ENCODE results near the gene NPR1. TPM values are rescaled to one million over a fixed set of nuclear protein-coding genes. Genes with fewer than 3 reads are reported as not detected.
"Not testable (repeated sequence)": the region's sequence is repeated elsewhere in the genome, so short reads cannot be mapped to it uniquely, and the experiment has no call there.

Gene NPR1
- total and polyA plus RNA-seq, 2 experiments from 2014 or later, result 0.19 TPM; not detected in 1

DNA sequence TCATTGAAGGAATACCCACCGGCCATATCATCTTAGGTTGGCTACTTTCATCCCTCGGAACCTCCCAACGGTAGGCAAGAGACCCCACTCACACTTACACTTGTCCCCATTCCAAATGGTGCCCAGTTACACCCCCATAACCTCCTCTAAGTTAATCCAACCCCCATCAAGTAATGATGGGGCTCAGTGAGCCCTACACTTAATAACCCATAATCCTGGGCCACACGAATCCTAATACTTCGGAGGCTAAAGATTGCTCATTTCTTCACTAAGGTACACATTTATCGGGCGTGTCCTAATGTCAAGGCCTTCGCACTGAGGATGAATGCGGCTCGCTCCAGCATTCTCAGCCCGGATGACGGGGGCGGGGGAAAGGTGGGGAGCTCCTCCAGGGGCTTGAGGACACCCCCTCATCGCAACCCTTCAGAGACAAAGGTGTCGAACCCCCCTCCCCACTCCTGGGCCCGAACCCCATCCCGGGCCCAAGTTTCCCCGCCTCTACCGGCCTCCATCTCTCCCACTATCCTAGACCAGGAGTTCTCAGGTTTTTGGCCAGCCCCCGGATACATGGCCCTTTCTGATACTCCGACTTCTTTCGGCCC lies 8.1 kb upstream of the NPR1 start:
- peak overlapping the region; percentile 97 for H3K9ac ChIP-seq
- TF ChIP-seq EZH2 (IDR thresholded peaks at IDR 0.05; ENCODE audit: insufficient read depth, poor library complexity, severe bottlenecking) (no peak), EZH2phosphoT487 (IDR thresholded peaks at IDR 0.05; ENCODE audit: insufficient read depth, low read depth) (no peak)
- H2AFZ ChIP-seq, result peak overlapping the region; percentile 73
- peaks cover 45% of the 10 kb centered on the region for H3K36me3 ChIP-seq (ENCODE audit: low read depth)
- peaks cover 9% of the 10 kb centered on the region for H3K4me1 ChIP-seq (ENCODE audit: insufficient read depth)
- H3K4me3 ChIP-seq, result peak overlapping the region; percentile 97
- H3K9me3 ChIP-seq (ENCODE audit: low read depth), result no peaks in the 10 kb centered on the region
- peaks cover 56% of the 10 kb centered on the region for H3F3A ChIP-seq (ENCODE audit: insufficient read depth)
- H3K79me2 ChIP-seq (ENCODE audit: insufficient read depth), result peaks cover 55% of the 10 kb centered on the region
- peak; percentile 45 for DNase-seq
- H3K4me2 ChIP-seq (ENCODE audit: unreplicated experiment), result peak overlapping the region; percentile 95
- peak overlapping the region; percentile 68 for H3K27ac ChIP-seq
- in situ Hi-C loops (cut with MboI), result no loop called here
- H4K20me1 ChIP-seq (ENCODE audit: insufficient read depth), result no peaks in the 10 kb centered on the region
- WGBS, 2 experiments (ENCODE audit: low coverage in 1 of 2, low lambda C conversion rate in 2 of 2, missing lambda C conversion rate in 2 of 2), result 2 to 3% methylated on average over 22 of the region's 22 CpGs
- no peaks in the 10 kb centered on the region for H3K9me2 ChIP-seq (ENCODE audit: insufficient read depth)
- H3K27me3 ChIP-seq (replicated peaks; ENCODE audit: insufficient read depth), result no peaks in the 10 kb centered on the region

DNA sequence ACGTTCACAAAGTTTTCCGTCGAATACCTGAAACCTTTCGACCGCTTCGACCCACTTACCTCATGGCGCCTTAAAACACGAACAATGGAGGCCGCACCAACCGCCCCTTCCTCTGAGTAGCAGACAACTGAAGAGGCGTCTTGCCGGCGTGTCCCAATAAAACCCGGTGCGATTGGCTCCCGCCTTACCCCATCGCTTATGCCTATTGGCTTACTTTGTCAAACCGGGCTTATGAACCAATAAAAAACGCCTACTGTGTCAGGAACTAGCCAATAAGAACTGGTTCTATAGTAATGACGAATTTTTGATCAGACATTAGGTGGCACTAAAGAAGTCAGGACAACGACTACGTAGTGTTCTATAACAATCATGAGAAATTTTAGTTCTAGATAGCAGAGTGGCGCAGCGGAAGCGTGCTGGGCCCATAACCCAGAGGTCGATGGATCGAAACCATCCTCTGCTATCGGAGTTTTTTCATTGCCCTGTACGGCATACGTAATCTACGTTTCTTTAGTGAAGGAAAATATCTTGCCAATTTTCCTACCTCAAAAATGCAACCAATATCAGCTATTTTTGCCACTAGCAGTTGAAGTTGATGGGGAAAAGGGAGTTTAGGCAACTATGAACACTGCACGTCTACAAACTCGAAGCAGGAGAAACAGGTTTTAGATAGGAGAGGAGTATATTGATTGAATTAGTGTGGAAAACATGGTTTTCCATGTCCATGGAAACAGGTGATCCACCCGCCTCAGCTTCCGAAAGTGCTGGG lies 7.4 kb upstream of the NPR1 start, which contains the start of gene ILF2:
ILF2 (minus strand) TSS at position 135 of the 769 bp plus-strand sequence; CDS start at position 64, 71 bp downstream.
- H3F3A ChIP-seq (ENCODE audit: insufficient read depth), result peaks cover 49% of the 10 kb centered on the region
- peak within 1 kb of the TSS; percentile 95 for H3K4me2 ChIP-seq (ENCODE audit: unreplicated experiment)
- TF ChIP-seq EZH2phosphoT487 (IDR thresholded peaks at IDR 0.05; ENCODE audit: insufficient read depth, low read depth) (no peak), EZH2 (IDR thresholded peaks at IDR 0.05; ENCODE audit: insufficient read depth, poor library complexity, severe bottlenecking) (no peak)
- peak within 1 kb of the TSS; percentile 88 for H3K27ac ChIP-seq
- in situ Hi-C loops (cut with MboI), result no loop called here
- no peaks in the 10 kb centered on the region for H3K27me3 ChIP-seq (replicated peaks; ENCODE audit: insufficient read depth)
- peak within 1 kb of the TSS; percentile 97 for H3K4me3 ChIP-seq
- H3K9me2 ChIP-seq (ENCODE audit: insufficient read depth), result no peaks in the 10 kb centered on the region
- WGBS, 2 experiments (ENCODE audit: low coverage in 1 of 2, low lambda C conversion rate in 2 of 2, missing lambda C conversion rate in 2 of 2), result 1% methylated on average over 35 of the region's 35 CpGs
- H3K4me1 ChIP-seq (ENCODE audit: insufficient read depth), result peaks cover 9% of the 10 kb centered on the region
- peak within 1 kb of the TSS; percentile 97 for H3K9ac ChIP-seq
- H3K36me3 ChIP-seq (ENCODE audit: low read depth), result peaks cover 38% of the 10 kb centered on the region
- peak within 1 kb of the TSS; percentile 83 for H2AFZ ChIP-seq
- no peaks in the 10 kb centered on the region for H4K20me1 ChIP-seq (ENCODE audit: insufficient read depth)
- peak; percentile 98 for DNase-seq
- H3K79me2 ChIP-seq (ENCODE audit: insufficient read depth), result peaks cover 48% of the 10 kb centered on the region
- no peaks in the 10 kb centered on the region for H3K9me3 ChIP-seq (ENCODE audit: low read depth)

DNA sequence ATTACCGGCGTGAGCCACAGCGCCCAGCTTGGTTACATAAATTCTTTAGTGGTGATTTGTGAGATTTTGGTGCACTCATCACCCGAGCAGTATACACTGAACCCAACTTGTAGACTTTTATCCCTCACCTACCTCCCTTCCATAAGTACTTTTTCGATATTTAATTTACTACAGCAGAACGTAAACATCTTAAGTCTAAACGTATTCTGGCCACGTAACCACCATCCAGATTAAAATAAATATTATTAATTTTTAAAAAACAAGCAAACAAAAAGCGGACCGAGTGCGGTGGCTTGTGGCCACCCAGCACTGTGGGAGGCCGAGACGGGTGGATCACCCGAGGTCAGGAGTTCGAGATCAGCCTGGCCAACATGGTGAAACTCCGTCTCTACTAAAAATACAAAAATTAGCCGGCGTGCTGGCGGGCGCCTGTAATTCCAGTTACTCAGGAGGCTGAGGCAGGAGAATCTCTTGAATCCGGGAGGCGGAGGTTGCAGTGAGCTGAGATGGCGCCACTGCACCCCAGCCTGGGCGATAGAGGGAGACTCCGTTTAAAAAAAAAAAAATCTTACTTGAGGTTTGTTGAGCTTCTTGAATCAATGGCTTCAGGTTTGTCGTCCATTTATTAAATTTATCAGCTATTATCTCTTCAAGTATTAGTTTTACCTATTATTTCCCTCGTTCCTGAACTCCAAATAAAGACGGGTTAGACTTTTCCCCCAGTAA lies 6.7 kb upstream of the NPR1 start:
- peaks cover 40% of the 10 kb centered on the region for H3K79me2 ChIP-seq (ENCODE audit: insufficient read depth)
- WGBS, 2 experiments (ENCODE audit: low coverage in 1 of 2, low lambda C conversion rate in 2 of 2, missing lambda C conversion rate in 2 of 2), result 9 to 10% methylated on average over 28 of the region's 28 CpGs

DNA sequence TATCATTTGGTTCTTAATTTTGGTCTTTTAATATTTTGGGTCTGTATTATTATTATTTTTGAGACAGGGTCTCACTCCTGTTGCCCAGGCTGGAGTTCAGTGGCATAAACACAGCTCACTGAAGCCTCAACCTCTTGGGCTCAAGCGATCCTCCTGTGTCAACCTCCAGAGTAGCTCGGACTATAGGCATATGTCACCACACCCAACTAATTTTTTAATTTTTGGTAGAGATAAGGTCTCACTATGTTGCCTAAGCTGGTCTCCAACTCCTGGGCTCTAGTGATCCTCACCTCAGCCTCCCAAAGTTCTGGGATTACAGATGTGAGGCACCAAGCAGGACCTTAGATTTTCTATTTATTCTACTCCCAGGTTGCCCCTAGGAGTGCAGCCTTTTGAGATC lies 5.0 kb upstream of the NPR1 start:
- 97% methylated on average over 2 of the region's 2 CpGs for WGBS, 2 experiments (ENCODE audit: low coverage in 1 of 2, low lambda C conversion rate in 2 of 2, missing lambda C conversion rate in 2 of 2)
- Histone ChIP-seq H4K20me1 (ENCODE audit: insufficient read depth) (no peaks in the 10 kb centered on the region), H2AFZ (no peak overlapping the region), H3K4me1 (ENCODE audit: insufficient read depth) (peaks cover 9% of the 10 kb centered on the region), H3K4me3 (no peak overlapping the region), H3K9ac (no peak overlapping the region), H3K9me2 (ENCODE audit: insufficient read depth) (no peaks in the 10 kb centered on the region), H3K36me3 (ENCODE audit: low read depth) (peaks cover 13% of the 10 kb centered on the region), H3K4me2 (ENCODE audit: unreplicated experiment) (no peak overlapping the region), H3K27ac (no peak overlapping the region), H3K9me3 (ENCODE audit: low read depth) (no peaks in the 10 kb centered on the region), H3K27me3 (replicated peaks; ENCODE audit: insufficient read depth) (no peaks in the 10 kb centered on the region), H3F3A (ENCODE audit: insufficient read depth) (peaks cover 27% of the 10 kb centered on the region; the same call in 1 of the 2 replicates), H3K79me2 (ENCODE audit: insufficient read depth) (peaks cover 23% of the 10 kb centered on the region)
- in situ Hi-C loops (cut with MboI), result no loop called here
- TF ChIP-seq EZH2phosphoT487 (IDR thresholded peaks at IDR 0.05; ENCODE audit: insufficient read depth, low read depth) (no peak), EZH2 (IDR thresholded peaks at IDR 0.05; ENCODE audit: insufficient read depth, poor library complexity, severe bottlenecking) (no peak)
- no peak for DNase-seq

More for the DNA sequence above, 6.7 kb upstream of the NPR1 start:
- Histone ChIP-seq H3K4me3 (peak overlapping the region; percentile 71), H3K4me2 (ENCODE audit: unreplicated experiment) (peak overlapping the region; percentile 77), H3K36me3 (ENCODE audit: low read depth) (peaks cover 30% of the 10 kb centered on the region), H3K9ac (peak overlapping the region; percentile 77), H3K27ac (peak overlapping the region; percentile 88), H3F3A (ENCODE audit: insufficient read depth) (peaks cover 42% of the 10 kb centered on the region), H2AFZ (peak overlapping the region; percentile 83)
- peak; percentile 83 for DNase-seq
- in situ Hi-C loops (cut with MboI); H3K9me2 ChIP-seq (ENCODE audit: insufficient read depth); H3K27me3 ChIP-seq (replicated peaks; ENCODE audit: insufficient read depth); H3K4me1 ChIP-seq (ENCODE audit: insufficient read depth); H3K9me3 ChIP-seq (ENCODE audit: low read depth); H4K20me1 ChIP-seq (ENCODE audit: insufficient read depth): not testable (repeated sequence)
